Hematopoietic multipotent progenitor cell treated with erythropoietin and hydrocortisone succinate and interleukin-3 and kit ligand, for 6 days (in vitro differentiated cells): ENCODE results near the gene TMEM11.

Experiments
- DNase-seq: peaks from one replicate; pipeline ENCODE4 v3.0.0-alpha.2; 2015

TMEM11 gene

GRCh38 chr17:21177854-21178600, 35.9 kb downstream of the TMEM11 start:
- DNase-seq, result no peak

- no peak for DNase-seq
Observed at GRCh38 chr17:21177401-21177800, 36.6 kb downstream of the TMEM11 start.

- no peak for DNase-seq
Observed at GRCh38 chr17:21176773-21177395, 37.1 kb downstream of the TMEM11 start.

DNA sequence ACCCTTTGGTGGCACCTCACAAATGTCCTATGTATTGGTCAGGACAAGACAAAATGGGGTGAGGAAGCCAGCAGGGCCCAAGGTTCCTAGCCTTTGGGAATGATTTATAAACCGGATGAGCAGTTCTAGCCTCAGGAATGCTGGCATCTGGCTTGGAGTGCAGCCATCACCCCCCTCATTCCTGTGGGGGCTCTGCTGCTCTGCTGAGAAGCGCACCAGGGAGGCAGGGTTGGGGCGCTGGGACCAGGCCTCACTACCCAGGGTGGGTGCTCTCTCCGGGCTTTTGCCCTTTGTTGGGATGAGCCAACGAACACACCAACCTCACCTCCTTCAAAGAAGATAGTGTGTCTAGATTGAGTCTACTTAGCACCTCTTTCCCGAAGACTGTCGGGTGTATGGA, 39.2 kb downstream of the TMEM11 start:
- no peak for DNase-seq

GRCh38 chr17:21174186-21174585, 39.8 kb downstream of the TMEM11 start:
- no peak for DNase-seq

DNA sequence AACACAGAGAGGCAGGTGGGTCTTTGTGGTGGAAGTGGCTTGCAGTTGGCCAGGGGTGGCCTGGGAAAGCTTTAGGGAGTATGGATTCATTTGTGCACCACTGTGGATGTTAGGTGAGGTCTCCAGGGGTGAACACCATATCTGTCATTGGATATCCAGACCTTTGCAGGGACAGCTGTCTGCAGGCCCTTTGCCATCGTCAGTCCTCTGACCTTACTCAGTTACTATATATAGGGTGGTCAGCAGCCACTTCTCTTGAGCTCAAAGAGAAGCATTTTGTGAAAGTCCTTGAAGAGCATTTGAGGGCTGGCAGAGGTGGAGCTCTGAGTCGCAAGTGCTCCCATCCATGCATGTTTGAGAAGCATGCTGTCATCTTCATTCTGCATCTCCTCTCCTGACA, 40.4 kb downstream of the TMEM11 start:
- no peak for DNase-seq

- no peak for DNase-seq
Observed at GRCh38 chr17:21172846-21173245, 41.1 kb downstream of the TMEM11 start.

DNA sequence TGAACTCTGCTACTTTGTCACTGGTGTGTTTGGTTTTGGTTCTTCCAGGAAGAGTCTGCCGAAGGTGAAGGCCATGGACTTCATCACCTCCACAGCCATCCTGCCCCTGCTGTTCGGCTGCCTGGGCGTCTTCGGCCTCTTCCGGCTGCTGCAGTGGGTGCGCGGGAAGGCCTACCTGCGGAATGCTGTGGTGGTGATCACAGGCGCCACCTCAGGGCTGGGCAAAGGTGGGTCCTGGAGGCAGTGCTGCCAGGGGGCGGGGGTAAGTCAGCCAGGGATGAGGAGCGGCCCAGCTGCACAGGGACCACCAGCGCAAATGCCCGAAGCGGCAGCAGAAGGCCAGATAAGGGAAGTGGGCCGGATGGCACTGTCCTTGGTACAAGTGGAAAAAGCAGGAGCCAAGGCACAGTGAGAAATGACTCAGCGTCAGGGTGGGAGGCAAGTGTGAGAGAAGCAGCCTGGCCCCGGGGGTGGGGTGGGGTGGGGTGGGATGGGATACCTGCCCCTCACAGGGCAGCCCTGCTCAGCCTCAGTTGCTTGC, 41.9 kb downstream of the TMEM11 start:
- no peak for DNase-seq

- DNase-seq, result no peak
Observed at GRCh38 chr17:21171309-21171922, 42.5 kb downstream of the TMEM11 start.

- no peak for DNase-seq
Observed at GRCh38 chr17:21170809-21171208, 43.2 kb downstream of the TMEM11 start.

DNA sequence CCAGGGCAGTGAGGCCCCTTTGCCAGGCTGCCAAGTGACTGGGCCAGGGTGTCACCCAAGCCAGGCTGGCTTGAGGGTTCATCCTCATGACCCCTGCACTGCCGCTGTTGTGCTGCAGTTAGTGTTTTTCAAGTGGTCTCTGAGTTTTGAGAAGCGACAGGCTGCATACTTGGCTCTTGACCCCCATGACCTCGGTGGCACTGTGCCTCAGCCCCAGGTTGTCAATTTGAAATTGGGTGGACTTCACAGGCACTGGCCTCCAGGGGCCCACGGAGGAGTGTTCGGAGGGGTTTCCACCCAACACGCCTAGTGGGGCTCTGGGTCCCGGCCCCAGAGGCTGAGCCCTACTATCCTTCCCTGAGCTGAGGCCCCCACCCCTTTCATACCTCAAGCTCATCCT, 44.5 kb downstream of the TMEM11 start:
- DNase-seq, result no peak

GRCh38 chr17:21168555-21168865, 45.5 kb downstream of the TMEM11 start:
- DNase-seq, result no peak

- DNase-seq, result no peak
Observed at GRCh38 chr17:21167303-21167702, 46.7 kb downstream of the TMEM11 start.

DNA sequence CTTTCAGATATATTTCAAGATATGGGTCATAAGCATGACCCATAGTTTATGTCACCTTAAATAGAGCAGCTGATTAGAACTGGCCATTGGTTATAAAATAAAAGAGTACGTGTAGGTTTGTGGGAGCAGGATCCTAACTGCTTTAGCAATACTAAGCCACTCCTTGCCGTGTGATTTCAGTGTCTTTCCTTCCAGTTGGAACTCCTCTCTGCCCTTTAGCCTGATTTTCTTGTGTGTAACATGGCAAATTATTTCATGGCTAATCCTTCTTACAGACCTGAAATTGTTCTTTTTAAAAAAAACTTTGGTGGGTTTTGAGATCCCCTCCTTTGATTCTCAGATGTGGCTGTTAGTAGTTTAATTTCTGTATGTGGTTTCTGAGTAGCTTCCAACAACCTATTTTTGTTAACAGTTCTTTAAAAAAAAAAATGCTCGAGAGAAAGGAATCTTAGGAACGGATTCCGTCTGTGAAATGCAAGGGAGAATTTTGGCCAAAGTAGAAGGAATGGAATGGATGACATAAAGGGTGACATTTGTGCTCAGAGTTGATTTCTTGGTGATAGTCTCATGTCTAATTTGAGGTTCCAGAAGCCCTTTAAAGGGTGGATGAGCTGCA, 47.3 kb downstream of the TMEM11 start:
- no peak for DNase-seq

DNA sequence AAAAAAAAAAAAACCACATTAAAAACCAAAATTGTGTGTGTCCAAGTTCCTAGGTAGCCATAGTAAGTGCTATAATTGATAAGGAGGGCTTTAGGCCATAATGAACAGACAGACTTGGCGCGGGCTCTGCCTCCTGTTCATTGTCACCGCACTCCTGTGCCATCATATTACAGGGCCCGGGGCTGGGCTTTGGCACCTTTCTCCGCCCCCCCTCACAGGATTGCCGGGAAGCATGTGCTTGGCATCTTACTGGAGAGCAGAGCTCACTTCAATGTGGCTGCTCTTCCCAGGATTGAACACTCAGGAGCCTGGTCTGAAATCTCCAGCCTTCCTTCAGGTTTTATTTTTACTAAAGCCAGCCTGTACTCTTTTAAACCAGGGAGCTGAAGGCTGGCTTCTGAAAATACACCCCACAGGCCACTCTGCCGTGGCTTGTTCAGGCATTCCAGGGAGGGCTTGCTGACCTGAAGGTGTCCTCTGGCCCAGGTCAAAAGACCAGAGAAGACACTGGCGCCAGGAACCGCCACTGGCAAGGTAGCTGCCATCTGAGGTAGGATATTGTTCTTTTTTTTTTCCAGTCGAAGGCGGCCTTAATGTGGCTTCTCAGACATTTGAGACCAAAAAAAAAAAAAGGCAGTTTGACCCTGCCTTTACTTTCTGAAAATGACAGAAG, 47.9 kb downstream of the TMEM11 start:
- DNase-seq, result no peak

- DNase-seq, result no peak
Observed at GRCh38 chr17:21164620-21165019, 49.3 kb downstream of the TMEM11 start.

DNA sequence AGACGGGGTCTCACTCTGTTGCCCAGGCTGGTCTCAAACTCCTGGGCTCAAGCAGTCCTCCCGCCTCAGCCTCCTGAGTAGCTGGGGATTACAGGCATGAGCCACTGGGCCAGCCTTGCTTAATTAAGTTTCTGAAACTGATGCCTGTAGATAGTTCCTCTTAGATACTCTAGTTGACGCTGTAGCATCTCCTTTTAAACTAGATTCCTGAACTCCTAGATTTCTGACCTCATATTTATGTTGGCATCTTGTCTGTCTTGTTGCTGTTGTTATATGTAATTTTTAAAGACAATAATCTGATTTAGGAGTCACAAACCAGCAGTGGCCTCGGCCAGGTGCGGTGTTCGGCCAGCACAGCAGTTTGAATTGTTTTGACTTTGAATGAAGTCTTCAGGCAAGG, 49.7 kb downstream of the TMEM11 start:
- DNase-seq, result no peak

DNA sequence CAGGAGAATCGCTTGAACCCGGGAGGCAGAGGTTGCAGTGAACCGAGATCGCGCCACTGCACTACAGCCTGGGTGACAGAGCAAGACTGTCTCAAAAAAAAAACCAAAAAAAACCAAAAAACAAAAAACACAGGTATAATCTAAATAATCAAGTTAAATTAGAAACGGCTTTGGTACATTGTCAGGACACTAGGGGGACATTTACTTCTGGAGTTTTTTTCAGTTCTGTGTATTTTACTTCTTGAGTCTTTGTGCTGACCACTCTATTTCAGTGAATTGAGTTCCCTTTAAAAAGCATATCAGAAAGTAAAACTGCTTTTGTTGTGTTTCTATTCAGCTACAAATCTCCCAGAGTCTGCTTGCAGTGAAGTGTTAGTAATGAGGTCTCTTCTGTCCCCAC, 50.9 kb downstream of the TMEM11 start:
- DNase-seq, result no peak

DNA sequence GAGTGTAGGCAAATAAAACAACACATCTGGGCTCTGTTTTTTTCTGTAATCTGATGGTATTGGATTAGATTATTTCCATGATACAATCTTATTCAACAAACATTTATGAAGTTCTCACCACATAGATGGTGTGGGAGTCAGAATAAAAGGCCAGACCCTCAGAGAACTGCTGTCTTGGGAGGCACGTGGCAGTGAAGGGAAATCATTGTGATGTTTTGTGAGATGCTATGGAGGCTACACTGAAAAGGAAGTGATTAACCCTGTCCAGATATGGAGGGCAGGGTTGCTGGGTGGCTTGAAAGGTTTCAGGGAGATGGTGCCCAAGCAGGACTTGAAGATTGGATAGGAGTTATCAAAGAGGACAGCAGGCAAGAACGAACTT, 51.6 kb downstream of the TMEM11 start:
- DNase-seq, result no peak

GRCh38 chr17:21161498-21162393, 52.2 kb downstream of the TMEM11 start:
- DNase-seq, result no peak

DNA sequence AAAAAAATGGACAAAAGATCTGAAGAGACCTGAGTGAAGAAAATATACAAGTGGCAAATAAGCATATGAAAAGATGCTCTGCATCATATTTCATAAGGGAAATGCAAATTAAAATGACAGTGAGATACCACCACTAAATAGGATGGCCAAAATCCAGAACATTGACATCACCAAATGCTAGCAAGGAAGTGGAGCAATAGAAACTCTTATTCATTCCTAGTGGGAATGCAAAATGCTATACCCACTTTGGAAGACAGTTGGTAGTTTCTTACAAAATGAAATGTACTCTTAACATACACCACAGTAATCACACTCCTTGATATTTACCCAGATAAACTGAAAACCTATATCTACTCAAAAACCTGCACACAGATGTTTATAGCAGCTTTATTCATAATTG, 53.6 kb downstream of the TMEM11 start:
- no peak for DNase-seq
